Astrocyte of the hippocampus (primary cell): Measurements from ENCODE around the gene TAAR2.
"Not testable (repeated sequence)": the region's sequence is repeated elsewhere in the genome, so short reads cannot be mapped to it uniquely, and the experiment has no call there.

ENCODE experiments used
- DNase-seq: peaks from one replicate; pipeline ENCODE4 v3.0.0; 2011; ENCODE audit warnings: low read depth, low spot score

TAAR2 gene

GRCh38 chr6:132612449-132613108 lies 11.5 kb downstream of the TAAR2 start:
- no peak for DNase-seq

- no peak for DNase-seq
Observed at GRCh38 chr6:132611616-132612015, 12.5 kb downstream of the TAAR2 start.

DNA sequence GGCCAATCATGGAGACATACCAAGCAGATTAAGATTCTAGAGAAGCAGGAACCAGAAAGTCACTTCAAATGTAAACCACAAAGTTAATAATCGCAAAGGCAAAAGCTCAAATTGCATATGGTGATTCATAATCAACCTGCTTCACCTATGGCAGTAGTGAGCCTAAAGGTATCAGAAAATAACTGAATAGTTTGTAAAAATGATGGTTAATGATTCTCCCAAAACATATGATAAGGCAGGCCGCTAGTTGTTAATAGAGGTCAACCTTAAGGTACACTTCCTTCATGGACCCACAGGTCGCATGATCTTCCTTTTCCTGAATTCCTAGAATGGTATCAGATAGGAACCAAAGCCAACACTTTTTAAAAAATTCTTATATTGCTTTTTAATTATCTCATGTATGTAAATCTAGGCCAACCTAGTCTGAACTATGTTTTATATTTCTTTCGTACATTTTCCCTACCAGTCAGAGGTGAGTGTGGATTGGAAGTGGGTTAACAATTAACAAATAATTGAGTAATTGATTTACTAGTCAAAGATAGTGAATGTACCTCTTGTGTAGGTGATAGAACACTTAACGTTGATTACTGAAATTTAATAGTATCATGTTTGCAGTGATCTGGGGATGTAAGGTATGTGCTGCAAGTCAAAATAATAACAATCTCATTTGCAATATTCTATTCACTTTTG lies 16.4 kb downstream of the TAAR2 start:
- DNase-seq = no peak

GRCh38 chr6:132604635-132605152 lies 19.4 kb downstream of the TAAR2 start:
- no peak for DNase-seq

- DNase-seq = not testable (repeated sequence)
Observed at GRCh38 chr6:132600900-132601299, 23.2 kb downstream of the TAAR2 start.

DNA sequence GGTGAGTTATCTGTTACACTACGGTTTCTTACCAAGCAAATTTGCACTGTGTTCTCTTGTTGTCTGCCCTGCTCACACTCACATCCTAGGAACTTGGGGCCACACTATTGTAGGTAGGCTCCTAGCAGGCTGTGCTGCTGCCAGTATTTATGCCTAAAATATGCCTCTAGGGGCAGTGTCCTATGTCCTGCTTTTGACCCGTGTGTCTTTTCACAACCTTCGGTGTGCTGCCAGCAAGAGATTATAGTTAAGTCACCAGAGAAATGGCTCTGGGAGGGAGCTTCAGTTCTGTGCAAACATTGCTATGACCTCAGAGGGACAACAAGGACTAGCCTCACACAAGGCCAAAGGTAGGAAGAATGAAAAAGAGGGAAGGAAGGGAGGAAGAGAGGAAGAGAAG lies 25.6 kb downstream of the TAAR2 start:
- no peak for DNase-seq

GRCh38 chr6:132596201-132596600 lies 27.9 kb downstream of the TAAR2 start:
- no peak for DNase-seq

GRCh38 chr6:132592855-132593254 lies 31.2 kb downstream of the TAAR2 start:
- DNase-seq = no peak

DNA sequence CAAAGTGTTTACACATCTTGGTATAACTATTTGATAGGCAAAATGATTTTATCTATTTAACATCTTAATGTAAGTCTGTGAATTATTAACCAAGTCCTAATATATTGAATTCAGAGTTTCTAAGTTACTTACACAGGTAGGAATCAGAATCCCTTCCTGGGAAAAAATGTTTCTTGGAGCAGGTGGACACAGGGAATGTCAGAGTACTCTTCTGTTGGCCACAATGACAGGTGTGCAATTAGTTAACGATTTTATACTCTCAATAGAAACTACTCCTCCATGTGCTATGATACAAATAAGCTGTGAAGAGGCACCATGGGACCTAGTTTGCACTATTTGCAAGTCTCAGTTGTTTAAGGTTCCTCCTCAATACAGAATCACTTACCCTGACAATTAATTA lies 33.7 kb downstream of the TAAR2 start:
- DNase-seq = no peak

DNA sequence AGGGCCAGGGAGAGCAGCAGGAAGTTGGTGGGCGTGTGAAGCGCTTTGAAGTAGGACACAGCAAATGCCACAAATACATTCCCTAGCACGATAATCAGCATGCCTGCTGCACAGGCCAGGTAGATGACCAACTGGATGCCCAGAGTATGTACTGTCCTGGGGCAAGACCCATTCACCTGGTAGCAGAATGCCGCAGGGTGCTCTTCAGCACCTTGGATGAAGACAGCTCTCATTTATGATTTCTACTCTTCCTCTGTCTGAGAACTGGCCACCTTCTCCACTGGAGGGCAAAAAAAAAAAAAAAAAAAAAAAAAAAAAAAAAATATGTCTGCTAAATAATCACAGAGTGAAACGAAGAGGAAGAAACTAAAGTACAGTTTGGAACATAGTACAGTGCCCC lies 34.6 kb downstream of the TAAR2 start, which contains the start of gene TAAR5:
TSS of gene TAAR5 (minus strand) at position 288 of the 400 bp plus-strand sequence. CDS start at position 233, 55 bp downstream.
- no peak for DNase-seq

GRCh38 chr6:132587424-132587823 lies 36.7 kb downstream of the TAAR2 start:
- no peak for DNase-seq

DNA sequence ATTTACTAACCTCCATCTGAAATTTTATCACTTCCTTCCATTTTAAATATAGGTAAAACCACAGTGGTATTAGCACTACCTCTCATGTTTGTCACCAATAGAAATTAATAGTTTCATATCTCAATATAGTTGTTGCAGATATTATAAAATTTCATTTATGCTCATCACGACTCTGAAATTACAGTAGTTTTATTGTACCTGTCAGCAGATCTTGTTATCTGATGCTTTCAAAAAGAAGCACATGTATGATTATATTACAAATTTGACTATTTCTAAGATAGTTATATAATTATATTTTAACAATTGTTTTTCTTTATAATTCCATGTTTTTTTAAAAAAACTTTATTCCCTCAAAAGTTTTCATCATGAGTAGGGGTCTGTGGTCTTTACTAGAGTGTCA lies 39.4 kb downstream of the TAAR2 start:
- no peak for DNase-seq

GRCh38 chr6:132571774-132572173 lies 52.3 kb downstream of the TAAR2 start:
- no peak for DNase-seq

DNA sequence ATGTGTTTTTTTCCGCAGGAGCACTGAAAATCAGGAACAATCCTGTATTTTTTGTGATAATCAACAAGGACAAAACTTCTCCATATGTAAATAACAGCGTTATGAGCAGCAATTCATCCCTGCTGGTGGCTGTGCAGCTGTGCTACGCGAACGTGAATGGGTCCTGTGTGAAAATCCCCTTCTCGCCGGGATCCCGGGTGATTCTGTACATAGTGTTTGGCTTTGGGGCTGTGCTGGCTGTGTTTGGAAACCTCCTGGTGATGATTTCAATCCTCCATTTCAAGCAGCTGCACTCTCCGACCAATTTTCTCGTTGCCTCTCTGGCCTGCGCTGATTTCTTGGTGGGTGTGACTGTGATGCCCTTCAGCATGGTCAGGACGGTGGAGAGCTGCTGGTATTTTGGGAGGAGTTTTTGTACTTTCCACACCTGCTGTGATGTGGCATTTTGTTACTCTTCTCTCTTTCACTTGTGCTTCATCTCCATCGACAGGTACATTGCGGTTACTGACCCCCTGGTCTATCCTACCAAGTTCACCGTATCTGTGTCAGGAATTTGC lies 53.8 kb downstream of the TAAR2 start, which contains the start of gene TAAR6:
TSS of gene TAAR6 (plus strand) at position 102 of the 557 bp plus-strand sequence. CDS start at position 102, 0 bp downstream.
- no peak for DNase-seq

- DNase-seq = no peak
Observed at GRCh38 chr6:132569170-132569569, 54.9 kb downstream of the TAAR2 start.

GRCh38 chr6:132568611-132569010 lies 55.5 kb downstream of the TAAR2 start:
- no peak for DNase-seq

DNA sequence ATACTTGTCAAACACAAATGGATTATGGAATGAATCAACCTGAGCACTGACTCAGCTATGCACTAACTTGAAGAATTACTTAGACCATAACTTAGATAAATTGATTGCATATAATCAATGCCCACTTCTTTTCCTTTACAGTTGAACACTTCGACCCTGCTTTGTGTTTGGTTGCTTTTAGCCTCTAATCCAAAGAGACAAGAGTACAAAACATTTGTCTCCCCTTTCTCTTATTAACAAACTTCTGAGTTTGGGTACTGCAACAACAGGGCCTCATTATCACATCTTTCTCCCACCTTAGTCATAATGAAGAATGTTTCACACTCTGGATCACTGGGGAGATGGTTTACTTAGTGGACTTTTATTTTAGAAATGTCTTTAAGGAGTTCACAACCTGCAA lies 56.5 kb downstream of the TAAR2 start:
- DNase-seq = no peak
